ENCODE results near the gene SKIC8. TPM values are rescaled to one million over a fixed set of nuclear protein-coding genes. Genes with fewer than 3 reads are reported as not detected.

The SKIC8 gene
- total RNA-seq, 3 donors from 2014 or later = 35.4 to 41.7 (median 37.6) TPM

GRCh38 chr15:78243058-78243457 lies 56.4 kb downstream of the SKIC8 start:
- DNase-seq = no peak
- TF ChIP-seq, protein P1, sequence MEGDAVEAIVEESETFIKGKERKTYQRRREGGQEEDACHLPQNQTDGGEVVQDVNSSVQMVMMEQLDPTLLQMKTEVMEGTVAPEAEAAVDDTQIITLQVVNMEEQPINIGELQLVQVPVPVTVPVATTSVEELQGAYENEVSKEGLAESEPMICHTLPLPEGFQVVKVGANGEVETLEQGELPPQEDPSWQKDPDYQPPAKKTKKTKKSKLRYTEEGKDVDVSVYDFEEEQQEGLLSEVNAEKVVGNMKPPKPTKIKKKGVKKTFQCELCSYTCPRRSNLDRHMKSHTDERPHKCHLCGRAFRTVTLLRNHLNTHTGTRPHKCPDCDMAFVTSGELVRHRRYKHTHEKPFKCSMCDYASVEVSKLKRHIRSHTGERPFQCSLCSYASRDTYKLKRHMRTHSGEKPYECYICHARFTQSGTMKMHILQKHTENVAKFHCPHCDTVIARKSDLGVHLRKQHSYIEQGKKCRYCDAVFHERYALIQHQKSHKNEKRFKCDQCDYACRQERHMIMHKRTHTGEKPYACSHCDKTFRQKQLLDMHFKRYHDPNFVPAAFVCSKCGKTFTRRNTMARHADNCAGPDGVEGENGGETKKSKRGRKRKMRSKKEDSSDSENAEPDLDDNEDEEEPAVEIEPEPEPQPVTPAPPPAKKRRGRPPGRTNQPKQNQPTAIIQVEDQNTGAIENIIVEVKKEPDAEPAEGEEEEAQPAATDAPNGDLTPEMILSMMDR (IDR thresholded peaks at IDR 0.05) = no peak
- H3K9me3 ChIP-seq = no peaks in the 10 kb centered on the region
- H3K4me3 ChIP-seq = no peak overlapping the region
- ATAC-seq = no peak
- peaks cover 17% of the 10 kb centered on the region for H3K4me1 ChIP-seq (ENCODE audit: low read depth)
- intact Hi-C loops (cut with DNase I, micrococcal nuclease) = loop anchor here in 1 of 2 donors (5.0 to 10.0 kb wide), 3 partner anchors 68 to 131 kb away; partner anchors contain the start of gene CIB2
- no peaks in the 10 kb centered on the region for H3K36me3 ChIP-seq (ENCODE audit: low read depth)

DNA sequence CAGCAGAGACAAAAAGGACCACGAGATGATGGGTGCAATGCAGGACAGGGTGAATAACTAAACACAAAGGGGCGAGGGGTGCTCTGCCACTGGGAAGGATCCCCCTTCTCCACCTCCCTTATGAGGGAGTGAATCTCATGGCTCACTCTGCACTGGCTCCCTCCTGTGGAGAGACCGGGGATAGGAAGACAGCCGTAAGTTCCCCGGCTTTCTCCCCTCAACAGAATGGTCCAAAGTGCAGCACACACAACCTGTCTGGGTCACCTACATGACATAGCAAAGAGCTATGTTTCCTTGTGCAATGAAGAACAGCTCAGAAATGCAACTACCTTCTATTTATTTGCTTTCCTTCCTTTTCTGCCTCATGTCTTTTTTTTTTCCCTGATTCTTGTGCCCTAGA lies 57.3 kb downstream of the SKIC8 start:
- ATAC-seq (peak; percentile 79), DNase-seq (peak in 2 of 3 donors; percentile 52 to 59)
- H3K4me1 ChIP-seq (ENCODE audit: low read depth) = peaks cover 17% of the 10 kb centered on the region
- TF ChIP-seq, protein P1 (IDR thresholded peaks at IDR 0.05) = peak; percentile 8
- H3K36me3 ChIP-seq (ENCODE audit: low read depth) = no peaks in the 10 kb centered on the region
- H3K9me3 ChIP-seq = no peaks in the 10 kb centered on the region
- no peak overlapping the region for H3K4me3 ChIP-seq
- intact Hi-C loops (cut with DNase I, micrococcal nuclease) = loop anchor here in 1 of 2 donors (5.0 to 10.0 kb wide), 3 partner anchors 67 to 130 kb away; partner anchors contain the start of gene CIB2

GRCh38 chr15:78241017-78241416 lies 58.4 kb downstream of the SKIC8 start:
- ATAC-seq (peak; percentile 88), DNase-seq (peak; percentile 85 to 95 (median 93))
- Histone ChIP-seq H3K36me3 (ENCODE audit: low read depth) (no peaks in the 10 kb centered on the region), H3K4me1 (ENCODE audit: low read depth) (peaks cover 17% of the 10 kb centered on the region), H3K4me3 (no peak overlapping the region), H3K9me3 (no peaks in the 10 kb centered on the region)
- TF ChIP-seq, protein P1 (IDR thresholded peaks at IDR 0.05) = peak; percentile 79
- intact Hi-C loops (cut with DNase I, micrococcal nuclease) = loop anchor here in 1 of 2 donors (5.0 to 10.0 kb wide), 3 partner anchors 66 to 129 kb away; partner anchors contain the start of gene CIB2

- TF ChIP-seq, protein P1 (IDR thresholded peaks at IDR 0.05) = no peak
- Histone ChIP-seq H3K36me3 (ENCODE audit: low read depth) (no peaks in the 10 kb centered on the region), H3K9me3 (no peaks in the 10 kb centered on the region), H3K4me3 (no peak overlapping the region), H3K4me1 (ENCODE audit: low read depth) (peaks cover 17% of the 10 kb centered on the region)
- DNase-seq = no peak
- intact Hi-C loops (cut with DNase I, micrococcal nuclease) = loop anchor here in 1 of 2 donors (5.0 to 10.0 kb wide), 3 partner anchors 65 to 128 kb away; partner anchors contain the start of gene CIB2
- no peak for ATAC-seq
Measured at GRCh38 chr15:78239811-78240210, 59.6 kb downstream of the SKIC8 start.

DNA sequence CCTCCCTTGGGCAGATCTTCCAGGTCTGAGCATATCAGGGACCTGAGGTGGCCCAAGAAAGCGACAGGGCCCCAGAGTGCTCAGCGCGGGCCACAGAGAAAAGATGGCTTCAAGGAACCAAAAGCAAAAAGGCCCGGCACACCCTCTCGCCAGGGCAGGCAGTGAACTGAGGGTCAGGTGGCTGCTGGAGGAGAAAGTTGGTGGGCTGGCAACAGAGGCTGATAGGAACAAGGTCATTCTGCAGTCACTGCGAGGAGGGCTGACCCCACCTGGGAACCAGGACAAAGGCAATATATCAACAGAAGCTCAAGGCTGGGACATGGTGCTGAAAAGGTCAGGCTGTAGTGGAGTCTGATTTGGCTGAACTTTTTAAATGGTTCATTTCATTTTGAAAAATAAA lies 62.3 kb downstream of the SKIC8 start:
- intact Hi-C loops (cut with DNase I, micrococcal nuclease) = no loop called here
- TF ChIP-seq, protein P1 (IDR thresholded peaks at IDR 0.05) = no peak
- no peaks in the 10 kb centered on the region for H3K9me3 ChIP-seq
- DNase-seq (no peak), ATAC-seq (no peak)
- no peak overlapping the region for H3K4me3 ChIP-seq
- no peaks in the 10 kb centered on the region for H3K4me1 ChIP-seq (ENCODE audit: low read depth)
- H3K36me3 ChIP-seq (ENCODE audit: low read depth) = no peaks in the 10 kb centered on the region
